ENCODE results near the gene GZMM.

DNA sequence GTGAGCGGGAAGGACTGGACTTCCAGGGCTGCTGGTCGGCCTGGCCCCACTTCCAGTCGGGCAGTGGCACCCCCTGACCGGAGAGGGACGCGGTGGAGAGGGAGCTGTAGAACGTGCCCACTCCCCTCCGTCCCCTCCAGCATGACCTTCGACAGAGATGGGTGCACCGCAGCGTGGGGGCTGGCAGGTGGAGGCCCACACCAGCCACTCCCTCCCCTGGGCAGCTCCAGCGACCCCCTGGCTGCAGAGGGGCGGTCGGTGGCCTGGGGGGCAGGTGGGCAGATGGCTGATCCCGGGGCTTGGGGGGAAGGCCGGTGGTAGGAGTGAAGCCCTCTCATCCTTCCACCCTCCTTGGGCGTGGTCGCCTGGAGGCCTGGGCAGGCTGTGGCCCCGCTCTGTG is 48.2 kb downstream of the GZMM start:
- TF ChIP-seq, protein P1, sequence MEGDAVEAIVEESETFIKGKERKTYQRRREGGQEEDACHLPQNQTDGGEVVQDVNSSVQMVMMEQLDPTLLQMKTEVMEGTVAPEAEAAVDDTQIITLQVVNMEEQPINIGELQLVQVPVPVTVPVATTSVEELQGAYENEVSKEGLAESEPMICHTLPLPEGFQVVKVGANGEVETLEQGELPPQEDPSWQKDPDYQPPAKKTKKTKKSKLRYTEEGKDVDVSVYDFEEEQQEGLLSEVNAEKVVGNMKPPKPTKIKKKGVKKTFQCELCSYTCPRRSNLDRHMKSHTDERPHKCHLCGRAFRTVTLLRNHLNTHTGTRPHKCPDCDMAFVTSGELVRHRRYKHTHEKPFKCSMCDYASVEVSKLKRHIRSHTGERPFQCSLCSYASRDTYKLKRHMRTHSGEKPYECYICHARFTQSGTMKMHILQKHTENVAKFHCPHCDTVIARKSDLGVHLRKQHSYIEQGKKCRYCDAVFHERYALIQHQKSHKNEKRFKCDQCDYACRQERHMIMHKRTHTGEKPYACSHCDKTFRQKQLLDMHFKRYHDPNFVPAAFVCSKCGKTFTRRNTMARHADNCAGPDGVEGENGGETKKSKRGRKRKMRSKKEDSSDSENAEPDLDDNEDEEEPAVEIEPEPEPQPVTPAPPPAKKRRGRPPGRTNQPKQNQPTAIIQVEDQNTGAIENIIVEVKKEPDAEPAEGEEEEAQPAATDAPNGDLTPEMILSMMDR (IDR thresholded peaks at IDR 0.05): no peak
- TF ChIP-seq POLR2A (IDR thresholded peaks at IDR 0.05): no peak
